GM18511 (cell line): ENCODE measurements around the gene PGM1.

Experiments used
- ATAC-seq: cut with Tn5 transposase; IDR thresholded peaks from one replicate; pipeline ENCODE4 v1.9.1; 2021; ENCODE audit warnings: mild to moderate bottlenecking, moderate library complexity; ENCODE audit not compliant: unreplicated experiment

The PGM1 gene

DNA sequence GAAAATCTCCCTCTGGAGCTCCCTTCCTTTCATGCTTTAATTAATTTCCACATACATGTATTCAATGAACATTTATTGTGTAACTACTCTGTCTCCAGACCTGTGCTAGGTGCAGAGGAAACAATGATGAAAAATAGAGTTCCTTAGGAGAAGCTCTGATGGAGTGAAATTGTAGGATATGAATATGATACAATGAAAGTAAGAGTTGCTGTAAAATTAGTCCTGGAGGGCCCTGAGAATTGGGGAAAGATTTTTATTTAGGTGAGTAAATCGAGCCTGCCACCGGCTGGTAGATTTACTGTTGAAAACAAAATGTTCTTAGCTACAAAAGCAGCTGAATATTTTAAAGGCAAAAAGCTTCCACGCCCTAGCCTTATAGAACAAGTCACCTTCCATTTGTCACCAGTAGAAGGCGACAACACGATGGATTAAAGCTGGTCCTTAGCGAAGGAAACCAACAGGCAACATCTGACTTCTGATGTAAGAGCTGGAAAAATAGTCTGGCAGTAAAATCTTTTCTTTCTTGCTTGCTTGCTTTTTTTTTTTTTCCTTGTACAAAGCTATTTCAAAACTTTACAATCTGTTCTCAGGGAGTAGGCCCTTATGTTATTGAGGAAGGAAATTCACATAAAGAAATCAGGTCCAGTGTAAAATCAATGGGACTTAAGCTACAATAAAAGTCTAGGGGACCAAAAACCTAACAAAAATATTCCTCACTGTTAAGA lies 98.7 kb downstream of the PGM1 start:
- ATAC-seq: peak; percentile 77

GRCh38 chr1:63693944-63694571 lies 100.8 kb downstream of the PGM1 start:
- peak; percentile 78 for ATAC-seq

DNA sequence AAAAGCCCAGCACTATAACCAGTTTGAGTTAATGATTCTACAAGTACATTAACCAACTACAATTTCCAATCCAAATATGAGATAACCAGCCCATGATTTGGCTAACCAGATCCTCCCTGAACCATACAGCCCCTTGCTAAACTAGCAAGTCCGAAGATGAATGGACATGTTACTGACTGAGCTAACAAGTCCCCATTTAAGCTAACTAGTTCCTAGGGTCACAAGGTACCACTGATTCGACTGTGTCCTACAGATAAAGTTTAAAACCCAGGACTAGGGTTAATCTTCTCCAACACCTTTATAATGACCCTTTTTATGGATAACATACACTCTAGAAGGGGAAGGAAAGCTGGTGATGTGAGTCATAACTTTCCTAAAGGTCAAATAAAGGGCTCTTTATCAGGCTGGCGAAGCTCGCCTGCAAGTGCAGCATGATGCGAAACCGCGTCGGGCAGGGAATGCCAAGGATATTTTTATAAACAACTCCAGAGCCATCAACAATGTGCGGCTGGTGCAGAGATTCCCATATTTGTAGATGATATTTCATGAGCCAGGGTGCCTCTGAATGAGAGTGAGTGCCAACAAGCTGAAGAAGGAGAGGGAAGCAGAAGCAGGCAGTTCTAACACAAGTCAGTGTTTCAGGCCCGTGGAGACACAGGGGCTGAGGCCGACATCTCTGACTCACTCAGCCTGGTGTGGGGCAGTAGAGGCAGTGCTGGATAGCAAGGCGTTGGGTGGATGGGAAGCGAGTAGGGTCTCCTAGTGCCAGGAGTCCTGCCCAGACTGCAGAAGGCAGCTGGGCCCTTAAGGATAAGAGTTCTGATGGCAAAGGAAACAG lies 105.0 kb downstream of the PGM1 start:
- no peak for ATAC-seq

- ATAC-seq: no peak
Measured at GRCh38 chr1:63701187-63701586, 108.0 kb downstream of the PGM1 start.

DNA sequence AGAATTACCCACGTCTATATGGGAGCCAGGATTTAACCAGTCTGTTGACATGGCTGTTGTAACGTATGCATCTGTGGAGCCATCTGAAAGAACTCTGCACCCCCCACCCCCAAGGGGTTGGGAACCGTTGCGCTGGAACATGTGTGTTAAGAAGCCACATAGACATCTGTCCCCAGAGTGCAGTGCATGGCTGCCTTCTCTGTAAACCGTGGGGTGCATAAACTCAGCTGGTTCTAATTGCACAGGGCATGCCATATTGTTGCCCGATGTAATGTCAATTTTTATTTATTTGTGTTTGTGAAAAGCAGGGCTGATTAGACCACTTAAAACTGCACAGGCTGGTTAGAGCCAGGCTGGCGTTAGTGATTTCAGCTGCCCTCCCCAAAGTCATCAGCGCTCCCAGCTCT lies 110.5 kb downstream of the PGM1 start:
- ATAC-seq: no peak

- ATAC-seq: no peak
Measured at GRCh38 chr1:63704443-63704842, 111.2 kb downstream of the PGM1 start.

GRCh38 chr1:63705078-63705477 lies 111.9 kb downstream of the PGM1 start:
- peak; percentile 96 for ATAC-seq

DNA sequence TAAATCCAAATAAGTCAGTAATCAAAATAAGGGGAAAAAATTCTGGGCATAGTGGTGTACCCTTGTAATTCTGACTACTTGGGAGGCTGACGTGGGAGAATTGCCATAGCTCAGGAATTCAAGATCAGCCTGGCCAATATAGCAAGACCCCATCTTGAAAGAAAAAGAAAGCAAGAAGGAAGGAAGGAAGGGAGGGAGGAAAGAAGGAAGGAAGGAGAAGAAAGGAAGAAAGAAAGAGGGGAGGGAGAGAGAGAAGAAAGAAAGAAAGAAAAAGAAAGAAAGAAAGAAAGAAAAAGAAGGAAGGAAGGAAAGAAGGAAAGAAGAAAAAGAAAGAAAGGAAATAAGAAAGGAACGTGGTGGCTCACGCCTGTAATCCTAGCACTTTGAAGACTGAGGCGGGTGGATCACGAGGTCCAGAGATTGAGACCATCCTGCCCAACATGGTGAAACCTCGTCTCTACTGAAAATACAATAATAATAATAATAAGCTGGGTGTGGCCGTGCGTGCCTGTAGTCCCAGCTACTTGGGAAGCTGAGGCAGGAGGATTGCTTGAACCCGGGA lies 116.1 kb downstream of the PGM1 start:
- ATAC-seq: no peak
